ENCODE measurements around the gene DCXR. TPM values are rescaled to one million over a fixed set of nuclear protein-coding genes. Genes with fewer than 3 reads are reported as not detected.

The DCXR gene
- total RNA-seq, 1 experiment from 2014 or later, result 120 TPM

GRCh38 chr17:82014432-82014831 is 23.1 kb downstream of the DCXR start:
- H3K4me3 ChIP-seq, result no peak overlapping the region
- no peaks in the 10 kb centered on the region for H3K9me3 ChIP-seq (ENCODE audit: insufficient read depth, low read depth)
- no peaks in the 10 kb centered on the region for H3F3A ChIP-seq (ENCODE audit: insufficient read depth, low read depth)
- ChIA-PET POLR2A (ENCODE audit: unreplicated experiment) (no interaction called here), CTCF (no interaction called here)
- no peak overlapping the region for H2AFZ ChIP-seq
- no peaks in the 10 kb centered on the region for H3K27me3 ChIP-seq (ENCODE audit: insufficient read depth, low read depth)
- no peak for TF ChIP-seq EZH2 (IDR thresholded peaks at IDR 0.05; ENCODE audit: low read depth)
- TF ChIP-seq CTCF (conservative IDR thresholded peaks at IDR 0.05), result no peak
- no peaks in the 10 kb centered on the region for H3K4me1 ChIP-seq (replicated peaks; ENCODE audit: insufficient read depth)
- BruUV-seq (replicated peaks), result no TSS peak
- H3K27ac ChIP-seq, result no peak overlapping the region
- no peaks in the 10 kb centered on the region for H3K9me2 ChIP-seq (ENCODE audit: insufficient read depth)
- intact Hi-C loops (cut with micrococcal nuclease; ENCODE audit: unreplicated experiment), result no loop called here
- no peak for DNase-seq
- H4K20me1 ChIP-seq (ENCODE audit: insufficient read depth), result no peaks in the 10 kb centered on the region
- H3K79me2 ChIP-seq (ENCODE audit: low read depth), result no peaks in the 10 kb centered on the region
- H3K36me3 ChIP-seq (ENCODE audit: low read depth), result no peaks in the 10 kb centered on the region
- no peak overlapping the region for H3K4me2 ChIP-seq

DNA sequence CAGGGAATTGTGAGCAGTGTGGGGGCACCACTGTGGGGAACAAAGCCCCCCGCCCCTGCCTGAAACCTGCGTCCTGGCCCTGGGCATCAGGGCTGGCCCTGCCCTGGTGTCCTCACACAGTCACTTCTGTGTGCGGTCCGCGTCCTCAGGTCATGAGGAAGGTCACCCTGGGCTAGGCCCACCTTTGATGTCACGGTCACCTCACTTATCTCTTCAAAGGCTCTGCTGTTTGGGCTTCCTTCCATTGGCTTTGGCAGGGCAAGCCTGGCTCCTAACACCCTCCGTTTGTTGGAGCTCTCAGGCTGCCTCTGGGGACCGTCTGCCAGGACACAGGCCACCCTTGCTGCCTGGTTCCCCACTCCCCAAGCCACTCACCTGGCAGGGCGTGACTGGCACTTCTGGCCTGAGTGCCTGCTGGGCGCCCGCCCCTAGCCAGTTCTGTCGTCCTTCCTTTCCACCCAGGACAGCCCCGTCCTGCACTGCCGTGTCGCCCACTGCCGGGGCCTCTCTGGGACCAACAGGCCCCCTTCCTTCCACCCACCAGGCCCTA is 23.6 kb downstream of the DCXR start:
- Histone ChIP-seq H3K9me3 (ENCODE audit: insufficient read depth, low read depth) (no peaks in the 10 kb centered on the region), H3F3A (ENCODE audit: insufficient read depth, low read depth) (no peaks in the 10 kb centered on the region), H3K4me1 (replicated peaks; ENCODE audit: insufficient read depth) (no peaks in the 10 kb centered on the region), H4K20me1 (ENCODE audit: insufficient read depth) (no peaks in the 10 kb centered on the region), H3K27ac (no peak overlapping the region), H3K9me2 (ENCODE audit: insufficient read depth) (no peaks in the 10 kb centered on the region), H3K36me3 (ENCODE audit: low read depth) (no peaks in the 10 kb centered on the region), H3K27me3 (ENCODE audit: insufficient read depth, low read depth) (no peaks in the 10 kb centered on the region), H3K4me2 (no peak overlapping the region), H3K4me3 (no peak overlapping the region), H3K79me2 (ENCODE audit: low read depth) (no peaks in the 10 kb centered on the region), H2AFZ (no peak overlapping the region)
- BruUV-seq (replicated peaks), result no TSS peak
- TF ChIP-seq EZH2 (IDR thresholded peaks at IDR 0.05; ENCODE audit: low read depth) (no peak), CTCF (conservative IDR thresholded peaks at IDR 0.05) (no peak)
- ChIA-PET POLR2A (ENCODE audit: unreplicated experiment) (no interaction called here), CTCF (no interaction called here)
- intact Hi-C loops (cut with micrococcal nuclease; ENCODE audit: unreplicated experiment), result no loop called here
- DNase-seq, result no peak

DNA sequence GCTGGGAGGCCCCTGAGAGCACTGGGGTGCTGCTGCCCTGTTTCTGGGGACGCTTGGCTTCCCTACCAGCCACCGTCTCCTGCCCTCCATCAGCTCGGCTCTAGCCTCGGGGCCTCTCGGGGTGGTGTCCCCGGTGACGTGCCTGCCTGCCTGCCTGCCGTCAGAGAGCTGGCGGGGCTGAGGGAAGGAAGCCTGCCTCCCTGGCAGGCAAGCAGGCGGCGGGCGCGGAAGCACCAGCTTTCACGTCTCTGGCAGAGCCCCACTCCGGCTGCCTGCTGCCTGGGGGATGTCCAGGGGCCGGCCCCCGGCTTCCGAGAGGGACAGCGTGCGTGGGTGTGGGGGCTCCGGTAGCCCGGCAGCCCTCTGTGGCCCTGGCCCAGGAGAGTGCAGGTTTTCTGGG is 24.2 kb downstream of the DCXR start:
- no TSS peak for BruUV-seq (replicated peaks)
- no peak for TF ChIP-seq CTCF (conservative IDR thresholded peaks at IDR 0.05)
- TF ChIP-seq EZH2 (IDR thresholded peaks at IDR 0.05; ENCODE audit: low read depth), result no peak
- no peak overlapping the region for H3K27ac ChIP-seq

More for the DNA sequence above, 24.2 kb downstream of the DCXR start:
- no peak for DNase-seq
- no peaks in the 10 kb centered on the region for H3F3A ChIP-seq (ENCODE audit: insufficient read depth, low read depth)
- H3K4me1 ChIP-seq (replicated peaks; ENCODE audit: insufficient read depth), result no peaks in the 10 kb centered on the region
- no peaks in the 10 kb centered on the region for H3K36me3 ChIP-seq (ENCODE audit: low read depth)
- no peak overlapping the region for H3K4me3 ChIP-seq
- no peaks in the 10 kb centered on the region for H3K27me3 ChIP-seq (ENCODE audit: insufficient read depth, low read depth)
- ChIA-PET POLR2A (ENCODE audit: unreplicated experiment) (interaction anchor here (0.6 kb wide), 1 partner anchor 9 kb away, joined by 3 read pairs; no protein-coding TSS in a partner anchor), CTCF (interaction anchor here (0.6 kb wide), 1 partner anchor 338 kb away, joined by 3 read pairs; no protein-coding TSS in a partner anchor)
- H3K9me2 ChIP-seq (ENCODE audit: insufficient read depth), result no peaks in the 10 kb centered on the region
- H3K79me2 ChIP-seq (ENCODE audit: low read depth), result no peaks in the 10 kb centered on the region
- H3K4me2 ChIP-seq, result no peak overlapping the region
- intact Hi-C loops (cut with micrococcal nuclease; ENCODE audit: unreplicated experiment), result no loop called here
- H2AFZ ChIP-seq, result no peak overlapping the region
- no peaks in the 10 kb centered on the region for H3K9me3 ChIP-seq (ENCODE audit: insufficient read depth, low read depth)
- no peaks in the 10 kb centered on the region for H4K20me1 ChIP-seq (ENCODE audit: insufficient read depth)
